ENCODE data around the gene ZNRF3.

The ZNRF3 gene

DNA sequence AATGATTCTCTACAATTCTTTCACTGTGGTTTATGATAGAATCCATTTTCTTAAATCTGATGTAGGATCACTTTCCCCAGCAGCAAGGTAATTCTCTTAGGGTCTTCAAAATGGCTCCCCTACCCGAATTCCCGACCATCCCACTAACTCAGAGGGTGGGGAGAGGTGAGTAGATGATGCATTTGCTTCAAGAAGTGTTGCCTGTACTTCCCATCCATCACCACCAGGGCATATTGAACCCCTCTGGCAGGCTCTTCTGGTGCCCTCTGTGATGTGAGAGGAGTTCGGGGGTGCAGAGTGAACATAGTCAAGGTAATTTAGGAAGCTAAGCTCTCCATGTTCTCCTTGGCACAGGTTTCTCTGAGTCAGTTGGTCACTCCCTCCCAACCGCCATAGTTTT, 52.3 kb downstream of the ZNRF3 start:
- TF ChIP-seq CTCF (IDR thresholded peaks at IDR 0.05; ENCODE audit: control insufficient read depth, extremely low read depth, insufficient read depth), result no peak
- H3K4me3 ChIP-seq (ENCODE audit: low read depth, low read length), result no peak overlapping the region
- DNase-seq (ENCODE audit: low read depth), result no peak

- TF ChIP-seq CTCF (IDR thresholded peaks at IDR 0.05; ENCODE audit: control insufficient read depth, extremely low read depth, insufficient read depth), result no peak
- DNase-seq (ENCODE audit: low read depth), result no peak
- no peak overlapping the region for H3K4me3 ChIP-seq (ENCODE audit: low read depth, low read length)
These were observed 52.8 kb downstream of the ZNRF3 start for GRCh38 chr22:28936200-28936599.

- no peak for TF ChIP-seq CTCF (IDR thresholded peaks at IDR 0.05; ENCODE audit: control insufficient read depth, extremely low read depth, insufficient read depth)
- DNase-seq (ENCODE audit: low read depth), result no peak
- H3K4me3 ChIP-seq (ENCODE audit: low read depth, low read length), result no peak overlapping the region
These were observed 54.0 kb downstream of the ZNRF3 start for GRCh38 chr22:28937206-28938025.

DNA sequence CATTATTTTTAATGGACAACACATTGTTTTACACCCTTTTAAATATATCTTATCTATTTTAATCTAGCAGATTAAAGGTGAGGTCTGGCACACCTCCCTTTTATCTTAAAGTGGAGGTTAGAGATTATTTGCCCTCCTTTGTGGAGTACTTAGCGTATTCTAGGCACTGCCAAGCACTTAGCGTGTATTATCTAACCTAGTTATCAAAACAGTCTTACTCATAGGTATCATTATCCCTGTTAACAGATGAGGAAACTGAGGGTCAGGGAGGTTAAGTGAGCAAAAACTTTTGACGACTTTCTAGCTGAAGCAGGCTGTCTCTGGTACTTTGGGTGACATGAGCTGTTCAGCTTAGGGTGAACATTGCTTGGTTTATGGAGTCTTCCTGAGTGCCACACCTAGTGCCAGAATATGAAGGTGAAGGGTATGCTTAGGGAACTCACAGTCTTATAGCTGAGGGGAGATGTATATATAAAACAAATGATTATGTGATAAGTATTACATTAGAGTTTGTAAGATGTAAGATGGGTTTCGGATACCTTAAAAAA, 55.0 kb downstream of the ZNRF3 start:
- no peak for DNase-seq (ENCODE audit: low read depth)
- H3K4me3 ChIP-seq (ENCODE audit: low read depth, low read length), result no peak overlapping the region
- no peak for TF ChIP-seq CTCF (IDR thresholded peaks at IDR 0.05; ENCODE audit: control insufficient read depth, extremely low read depth, insufficient read depth)

GRCh38 chr22:28939394-28939793, 56.0 kb downstream of the ZNRF3 start:
- no peak for TF ChIP-seq CTCF (IDR thresholded peaks at IDR 0.05; ENCODE audit: control insufficient read depth, extremely low read depth, insufficient read depth)
- DNase-seq (ENCODE audit: low read depth), result no peak
- no peak overlapping the region for H3K4me3 ChIP-seq (ENCODE audit: low read depth, low read length)

GRCh38 chr22:28939932-28940331, 56.6 kb downstream of the ZNRF3 start:
- H3K4me3 ChIP-seq (ENCODE audit: low read depth, low read length), result no peak overlapping the region
- TF ChIP-seq CTCF (IDR thresholded peaks at IDR 0.05; ENCODE audit: control insufficient read depth, extremely low read depth, insufficient read depth), result no peak
- DNase-seq (ENCODE audit: low read depth), result no peak

Measured in LNCaP clone FGC (cell line).